HG02973 (cell line): ENCODE data around the gene FBXO31.
"Not testable (repeated sequence)": the region's sequence is repeated elsewhere in the genome, so short reads cannot be mapped to it uniquely, and the experiment has no call there.

Source experiments
- ATAC-seq: cut with Tn5 transposase; IDR thresholded peaks from one replicate; pipeline ENCODE4 v1.9.1; 2021; ENCODE audit warnings: moderate library complexity; ENCODE audit not compliant: unreplicated experiment

Gene FBXO31

GRCh38 chr16:87387942-87388817, 4.6 kb upstream of the FBXO31 start:
- peak; percentile 37 for ATAC-seq

GRCh38 chr16:87384875-87385167, 1.2 kb upstream of the FBXO31 start:
- ATAC-seq: not testable (repeated sequence)

- ATAC-seq: peak; percentile 7
Measured at GRCh38 chr16:87384162-87384874, 742 bp upstream of the FBXO31 start.

GRCh38 chr16:87382023-87382785, 1.4 kb downstream of the FBXO31 start:
- ATAC-seq: no peak

GRCh38 chr16:87380881-87381280, 2.7 kb downstream of the FBXO31 start:
- ATAC-seq: no peak

- ATAC-seq: no peak
Measured at GRCh38 chr16:87380403-87380802, 3.2 kb downstream of the FBXO31 start.

- not testable (repeated sequence) for ATAC-seq
Measured at GRCh38 chr16:87379312-87379752, 4.2 kb downstream of the FBXO31 start.

GRCh38 chr16:87376660-87377059, 6.9 kb downstream of the FBXO31 start:
- no peak for ATAC-seq

- ATAC-seq: no peak
Measured at GRCh38 chr16:87375426-87376135, 8.0 kb downstream of the FBXO31 start.

- no peak for ATAC-seq
Measured at GRCh38 chr16:87374313-87374712, 9.3 kb downstream of the FBXO31 start.

- ATAC-seq: no peak
Measured at GRCh38 chr16:87372305-87372704, 11.3 kb downstream of the FBXO31 start.

GRCh38 chr16:87371261-87371866, 12.2 kb downstream of the FBXO31 start:
- ATAC-seq: no peak

- no peak for ATAC-seq
Measured at GRCh38 chr16:87369796-87370719, 13.5 kb downstream of the FBXO31 start.

- no peak for ATAC-seq
Measured at GRCh38 chr16:87369117-87369765, 14.3 kb downstream of the FBXO31 start.

- ATAC-seq: no peak
Measured at GRCh38 chr16:87368029-87368770, 15.4 kb downstream of the FBXO31 start.

GRCh38 chr16:87367529-87367928, 16.0 kb downstream of the FBXO31 start:
- ATAC-seq: no peak

GRCh38 chr16:87366930-87367329, 16.6 kb downstream of the FBXO31 start:
- no peak for ATAC-seq

- no peak for ATAC-seq
Measured at GRCh38 chr16:87366288-87366687, 17.3 kb downstream of the FBXO31 start.
